GM19043 (cell line): ENCODE results near the gene SYNDIG1.

ENCODE experiments used
- ATAC-seq: cut with Tn5 transposase; IDR thresholded peaks from one replicate; pipeline ENCODE4 v1.9.1; 2021; ENCODE audit warnings: low read depth; ENCODE audit not compliant: unreplicated experiment

Gene SYNDIG1

GRCh38 chr20:24648919-24649318 is 179.5 kb downstream of the SYNDIG1 start:
- ATAC-seq: peak; percentile 56

- no peak for ATAC-seq
Observed at GRCh38 chr20:24649787-24650490, 180.5 kb downstream of the SYNDIG1 start.

GRCh38 chr20:24651171-24651975 is 181.9 kb downstream of the SYNDIG1 start:
- ATAC-seq: no peak

- ATAC-seq: no peak
Observed at GRCh38 chr20:24651976-24652345, 182.5 kb downstream of the SYNDIG1 start.

GRCh38 chr20:24653306-24653705 is 183.9 kb downstream of the SYNDIG1 start:
- no peak for ATAC-seq

- no peak for ATAC-seq
Observed at GRCh38 chr20:24654425-24654824, 185.0 kb downstream of the SYNDIG1 start.

- ATAC-seq: no peak
Observed at GRCh38 chr20:24656391-24656790, 187.0 kb downstream of the SYNDIG1 start.

- no peak for ATAC-seq
Observed at GRCh38 chr20:24657196-24657595, 187.8 kb downstream of the SYNDIG1 start.

- no peak for ATAC-seq
Observed at GRCh38 chr20:24657878-24658620, 188.6 kb downstream of the SYNDIG1 start.

- ATAC-seq: no peak
Observed at GRCh38 chr20:24658920-24659660, 189.7 kb downstream of the SYNDIG1 start.

- no peak for ATAC-seq
Observed at GRCh38 chr20:24659835-24660234, 190.4 kb downstream of the SYNDIG1 start.

- ATAC-seq: no peak
Observed at GRCh38 chr20:24660651-24661050, 191.2 kb downstream of the SYNDIG1 start.

- ATAC-seq: no peak
Observed at GRCh38 chr20:24661255-24661654, 191.8 kb downstream of the SYNDIG1 start.

GRCh38 chr20:24662322-24662721 is 192.9 kb downstream of the SYNDIG1 start:
- no peak for ATAC-seq

GRCh38 chr20:24662752-24663365 is 193.4 kb downstream of the SYNDIG1 start:
- ATAC-seq: no peak

GRCh38 chr20:24663496-24663895 is 194.1 kb downstream of the SYNDIG1 start:
- ATAC-seq: no peak

GRCh38 chr20:24664266-24664986 is 195.0 kb downstream of the SYNDIG1 start:
- ATAC-seq: no peak

- ATAC-seq: no peak
Observed at GRCh38 chr20:24665196-24665595, 195.8 kb downstream of the SYNDIG1 start.

GRCh38 chr20:24665741-24666191 is 196.3 kb downstream of the SYNDIG1 start:
- ATAC-seq: no peak
